ENCODE results near the gene EXOC4.

DNA sequence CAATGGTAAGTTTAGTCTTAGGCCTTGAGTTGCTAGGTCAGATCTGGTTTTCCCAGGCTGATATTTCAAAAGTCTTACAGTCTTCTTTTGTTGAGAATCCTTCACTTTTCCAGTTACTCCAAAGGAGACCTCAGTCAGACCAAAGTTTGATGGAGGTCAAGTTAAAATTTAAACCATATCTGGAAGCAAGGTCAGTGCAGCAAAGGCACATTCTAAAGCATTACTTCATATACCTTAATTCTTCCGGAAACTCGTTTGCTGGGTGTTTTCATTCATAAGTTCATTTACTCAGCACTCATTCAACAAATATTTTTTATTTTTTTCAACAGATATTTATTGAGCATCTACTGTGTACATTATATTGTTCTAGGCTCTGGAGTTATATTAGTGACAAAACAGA lies 471.3 kb downstream of the EXOC4 start:
- TF ChIP-seq CTCF (IDR thresholded peaks at IDR 0.05) (no peak), POLR2A (IDR thresholded peaks at IDR 0.05) (no peak)
